ENCODE data around the gene SDK1. TPM values are rescaled to one million over a fixed set of nuclear protein-coding genes. Genes with fewer than 3 reads are reported as not detected.

SDK1 gene
- total RNA-seq, 1 experiment from 2014 or later = 9.3 TPM

DNA sequence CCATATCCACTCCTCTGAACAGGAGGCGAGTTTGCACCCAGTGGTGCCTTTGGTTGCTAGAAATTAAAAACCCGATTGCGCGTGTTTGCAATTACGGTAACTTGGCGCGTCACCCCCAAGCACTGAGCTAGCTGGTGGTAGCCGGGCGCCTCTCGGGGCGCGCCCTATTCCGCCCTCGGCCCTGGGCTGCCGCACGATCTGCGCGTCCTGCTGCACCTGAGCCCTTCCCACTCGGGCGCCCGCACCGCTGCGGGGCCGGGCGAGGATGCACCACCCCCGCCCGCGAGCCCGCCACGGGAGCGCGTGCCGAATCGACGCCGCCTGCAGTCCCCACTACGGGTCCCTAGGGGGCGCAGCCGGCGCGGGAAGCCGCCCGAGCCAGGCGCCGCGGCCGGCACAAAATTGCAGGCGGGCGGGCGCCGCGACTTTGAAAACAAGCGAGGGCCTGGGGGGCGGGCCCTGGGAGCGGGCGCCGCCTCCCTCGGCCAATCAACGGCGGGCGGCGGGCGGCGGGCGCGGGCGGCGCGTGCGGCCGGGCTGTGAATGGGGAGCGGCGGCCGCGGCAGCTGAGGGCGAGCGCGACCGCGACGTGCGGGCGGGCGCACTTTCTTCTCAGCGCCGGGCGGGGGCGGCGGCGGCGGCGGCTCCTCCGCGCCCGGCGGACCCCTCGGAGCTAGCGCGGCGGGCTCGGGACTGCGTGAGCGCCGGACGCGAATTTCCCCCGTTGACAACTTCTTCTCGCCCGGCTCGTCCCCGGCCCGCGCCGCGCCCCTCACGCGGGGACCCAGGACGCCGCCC lies at the start of gene SDK1 (continued):
- TF ChIP-seq, protein P1, sequence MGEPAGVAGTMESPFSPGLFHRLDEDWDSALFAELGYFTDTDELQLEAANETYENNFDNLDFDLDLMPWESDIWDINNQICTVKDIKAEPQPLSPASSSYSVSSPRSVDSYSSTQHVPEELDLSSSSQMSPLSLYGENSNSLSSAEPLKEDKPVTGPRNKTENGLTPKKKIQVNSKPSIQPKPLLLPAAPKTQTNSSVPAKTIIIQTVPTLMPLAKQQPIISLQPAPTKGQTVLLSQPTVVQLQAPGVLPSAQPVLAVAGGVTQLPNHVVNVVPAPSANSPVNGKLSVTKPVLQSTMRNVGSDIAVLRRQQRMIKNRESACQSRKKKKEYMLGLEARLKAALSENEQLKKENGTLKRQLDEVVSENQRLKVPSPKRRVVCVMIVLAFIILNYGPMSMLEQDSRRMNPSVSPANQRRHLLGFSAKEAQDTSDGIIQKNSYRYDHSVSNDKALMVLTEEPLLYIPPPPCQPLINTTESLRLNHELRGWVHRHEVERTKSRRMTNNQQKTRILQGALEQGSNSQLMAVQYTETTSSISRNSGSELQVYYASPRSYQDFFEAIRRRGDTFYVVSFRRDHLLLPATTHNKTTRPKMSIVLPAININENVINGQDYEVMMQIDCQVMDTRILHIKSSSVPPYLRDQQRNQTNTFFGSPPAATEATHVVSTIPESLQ (CRISPR knock-in tag; IDR thresholded peaks at IDR 0.05) = no peak
- TF ChIP-seq, protein P2, sequence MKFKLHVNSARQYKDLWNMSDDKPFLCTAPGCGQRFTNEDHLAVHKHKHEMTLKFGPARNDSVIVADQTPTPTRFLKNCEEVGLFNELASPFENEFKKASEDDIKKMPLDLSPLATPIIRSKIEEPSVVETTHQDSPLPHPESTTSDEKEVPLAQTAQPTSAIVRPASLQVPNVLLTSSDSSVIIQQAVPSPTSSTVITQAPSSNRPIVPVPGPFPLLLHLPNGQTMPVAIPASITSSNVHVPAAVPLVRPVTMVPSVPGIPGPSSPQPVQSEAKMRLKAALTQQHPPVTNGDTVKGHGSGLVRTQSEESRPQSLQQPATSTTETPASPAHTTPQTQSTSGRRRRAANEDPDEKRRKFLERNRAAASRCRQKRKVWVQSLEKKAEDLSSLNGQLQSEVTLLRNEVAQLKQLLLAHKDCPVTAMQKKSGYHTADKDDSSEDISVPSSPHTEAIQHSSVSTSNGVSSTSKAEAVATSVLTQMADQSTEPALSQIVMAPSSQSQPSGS (CRISPR knock-in tag; IDR thresholded peaks at IDR 0.05; ENCODE audit: borderline replicate concordance, low read depth) = no peak
- TF ChIP-seq CREM (CRISPR knock-in tag; IDR thresholded peaks at IDR 0.05) (peak; percentile 73; the same call in 1 of the 2 replicates), IRF2 (CRISPR knock-in tag; IDR thresholded peaks at IDR 0.05; ENCODE audit: borderline replicate concordance, low read depth) (no peak), ZNF232 (CRISPR knock-in tag; IDR thresholded peaks at IDR 0.05) (no peak), ELF4 (CRISPR knock-in tag; IDR thresholded peaks at IDR 0.05; ENCODE audit: low read depth) (no peak), EMX1 (CRISPR knock-in tag; IDR thresholded peaks at IDR 0.05) (0 out of 2 replicates have a peak, but pooled peaks have one; percentile 25), NFYB (CRISPR knock-in tag; conservative IDR thresholded peaks at IDR 0.05; ENCODE audit: low read depth) (peak; percentile 66), ETV6 (CRISPR knock-in tag; IDR thresholded peaks at IDR 0.05) (peak; percentile 41; the same call in 1 of the 2 replicates), TP53 (CRISPR knock-in tag; IDR thresholded peaks at IDR 0.05) (no peak), NR1H2 (CRISPR knock-in tag; IDR thresholded peaks at IDR 0.05) (no peak), ZNF396 (CRISPR knock-in tag; IDR thresholded peaks at IDR 0.05; ENCODE audit: borderline replicate concordance) (no peak), ZNF138 (CRISPR knock-in tag; conservative IDR thresholded peaks at IDR 0.05) (no peak), NR2C2 (CRISPR knock-in tag; IDR thresholded peaks at IDR 0.05) (no peak), SOX15 (CRISPR knock-in tag; IDR thresholded peaks at IDR 0.05) (no peak), RORB (CRISPR knock-in tag; IDR thresholded peaks at IDR 0.05) (no peak), ESRRA (CRISPR knock-in tag; IDR thresholded peaks at IDR 0.05; ENCODE audit: borderline replicate concordance) (no peak)
- TF ChIP-seq, protein P3, sequence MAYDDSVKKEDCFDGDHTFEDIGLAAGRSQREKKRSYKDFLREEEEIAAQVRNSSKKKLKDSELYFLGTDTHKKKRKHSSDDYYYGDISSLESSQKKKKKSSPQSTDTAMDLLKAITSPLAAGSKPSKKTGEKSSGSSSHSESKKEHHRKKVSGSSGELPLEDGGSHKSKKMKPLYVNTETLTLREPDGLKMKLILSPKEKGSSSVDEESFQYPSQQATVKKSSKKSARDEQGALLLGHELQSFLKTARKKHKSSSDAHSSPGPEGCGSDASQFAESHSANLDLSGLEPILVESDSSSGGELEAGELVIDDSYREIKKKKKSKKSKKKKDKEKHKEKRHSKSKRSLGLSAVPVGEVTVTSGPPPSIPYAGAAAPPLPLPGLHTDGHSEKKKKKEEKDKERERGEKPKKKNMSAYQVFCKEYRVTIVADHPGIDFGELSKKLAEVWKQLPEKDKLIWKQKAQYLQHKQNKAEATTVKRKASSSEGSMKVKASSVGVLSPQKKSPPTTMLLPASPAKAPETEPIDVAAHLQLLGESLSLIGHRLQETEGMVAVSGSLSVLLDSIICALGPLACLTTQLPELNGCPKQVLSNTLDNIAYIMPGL (CRISPR knock-in tag; IDR thresholded peaks at IDR 0.05) = peak; percentile 72
- TF ChIP-seq, protein P4, sequence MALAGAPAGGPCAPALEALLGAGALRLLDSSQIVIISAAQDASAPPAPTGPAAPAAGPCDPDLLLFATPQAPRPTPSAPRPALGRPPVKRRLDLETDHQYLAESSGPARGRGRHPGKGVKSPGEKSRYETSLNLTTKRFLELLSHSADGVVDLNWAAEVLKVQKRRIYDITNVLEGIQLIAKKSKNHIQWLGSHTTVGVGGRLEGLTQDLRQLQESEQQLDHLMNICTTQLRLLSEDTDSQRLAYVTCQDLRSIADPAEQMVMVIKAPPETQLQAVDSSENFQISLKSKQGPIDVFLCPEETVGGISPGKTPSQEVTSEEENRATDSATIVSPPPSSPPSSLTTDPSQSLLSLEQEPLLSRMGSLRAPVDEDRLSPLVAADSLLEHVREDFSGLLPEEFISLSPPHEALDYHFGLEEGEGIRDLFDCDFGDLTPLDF (CRISPR knock-in tag; IDR thresholded peaks at IDR 0.05) = no peak
- TF ChIP-seq, protein P5, sequence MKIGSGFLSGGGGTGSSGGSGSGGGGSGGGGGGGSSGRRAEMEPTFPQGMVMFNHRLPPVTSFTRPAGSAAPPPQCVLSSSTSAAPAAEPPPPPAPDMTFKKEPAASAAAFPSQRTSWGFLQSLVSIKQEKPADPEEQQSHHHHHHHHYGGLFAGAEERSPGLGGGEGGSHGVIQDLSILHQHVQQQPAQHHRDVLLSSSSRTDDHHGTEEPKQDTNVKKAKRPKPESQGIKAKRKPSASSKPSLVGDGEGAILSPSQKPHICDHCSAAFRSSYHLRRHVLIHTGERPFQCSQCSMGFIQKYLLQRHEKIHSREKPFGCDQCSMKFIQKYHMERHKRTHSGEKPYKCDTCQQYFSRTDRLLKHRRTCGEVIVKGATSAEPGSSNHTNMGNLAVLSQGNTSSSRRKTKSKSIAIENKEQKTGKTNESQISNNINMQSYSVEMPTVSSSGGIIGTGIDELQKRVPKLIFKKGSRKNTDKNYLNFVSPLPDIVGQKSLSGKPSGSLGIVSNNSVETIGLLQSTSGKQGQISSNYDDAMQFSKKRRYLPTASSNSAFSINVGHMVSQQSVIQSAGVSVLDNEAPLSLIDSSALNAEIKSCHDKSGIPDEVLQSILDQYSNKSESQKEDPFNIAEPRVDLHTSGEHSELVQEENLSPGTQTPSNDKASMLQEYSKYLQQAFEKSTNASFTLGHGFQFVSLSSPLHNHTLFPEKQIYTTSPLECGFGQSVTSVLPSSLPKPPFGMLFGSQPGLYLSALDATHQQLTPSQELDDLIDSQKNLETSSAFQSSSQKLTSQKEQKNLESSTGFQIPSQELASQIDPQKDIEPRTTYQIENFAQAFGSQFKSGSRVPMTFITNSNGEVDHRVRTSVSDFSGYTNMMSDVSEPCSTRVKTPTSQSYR (CRISPR knock-in tag; IDR thresholded peaks at IDR 0.05) = no peak
- TF ChIP-seq, protein P6, sequence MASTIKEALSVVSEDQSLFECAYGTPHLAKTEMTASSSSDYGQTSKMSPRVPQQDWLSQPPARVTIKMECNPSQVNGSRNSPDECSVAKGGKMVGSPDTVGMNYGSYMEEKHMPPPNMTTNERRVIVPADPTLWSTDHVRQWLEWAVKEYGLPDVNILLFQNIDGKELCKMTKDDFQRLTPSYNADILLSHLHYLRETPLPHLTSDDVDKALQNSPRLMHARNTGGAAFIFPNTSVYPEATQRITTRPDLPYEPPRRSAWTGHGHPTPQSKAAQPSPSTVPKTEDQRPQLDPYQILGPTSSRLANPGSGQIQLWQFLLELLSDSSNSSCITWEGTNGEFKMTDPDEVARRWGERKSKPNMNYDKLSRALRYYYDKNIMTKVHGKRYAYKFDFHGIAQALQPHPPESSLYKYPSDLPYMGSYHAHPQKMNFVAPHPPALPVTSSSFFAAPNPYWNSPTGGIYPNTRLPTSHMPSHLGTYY (CRISPR knock-in tag; IDR thresholded peaks at IDR 0.05) = 0 out of 2 replicates have a peak, but pooled peaks have one; percentile 25
- TF ChIP-seq, protein P7, sequence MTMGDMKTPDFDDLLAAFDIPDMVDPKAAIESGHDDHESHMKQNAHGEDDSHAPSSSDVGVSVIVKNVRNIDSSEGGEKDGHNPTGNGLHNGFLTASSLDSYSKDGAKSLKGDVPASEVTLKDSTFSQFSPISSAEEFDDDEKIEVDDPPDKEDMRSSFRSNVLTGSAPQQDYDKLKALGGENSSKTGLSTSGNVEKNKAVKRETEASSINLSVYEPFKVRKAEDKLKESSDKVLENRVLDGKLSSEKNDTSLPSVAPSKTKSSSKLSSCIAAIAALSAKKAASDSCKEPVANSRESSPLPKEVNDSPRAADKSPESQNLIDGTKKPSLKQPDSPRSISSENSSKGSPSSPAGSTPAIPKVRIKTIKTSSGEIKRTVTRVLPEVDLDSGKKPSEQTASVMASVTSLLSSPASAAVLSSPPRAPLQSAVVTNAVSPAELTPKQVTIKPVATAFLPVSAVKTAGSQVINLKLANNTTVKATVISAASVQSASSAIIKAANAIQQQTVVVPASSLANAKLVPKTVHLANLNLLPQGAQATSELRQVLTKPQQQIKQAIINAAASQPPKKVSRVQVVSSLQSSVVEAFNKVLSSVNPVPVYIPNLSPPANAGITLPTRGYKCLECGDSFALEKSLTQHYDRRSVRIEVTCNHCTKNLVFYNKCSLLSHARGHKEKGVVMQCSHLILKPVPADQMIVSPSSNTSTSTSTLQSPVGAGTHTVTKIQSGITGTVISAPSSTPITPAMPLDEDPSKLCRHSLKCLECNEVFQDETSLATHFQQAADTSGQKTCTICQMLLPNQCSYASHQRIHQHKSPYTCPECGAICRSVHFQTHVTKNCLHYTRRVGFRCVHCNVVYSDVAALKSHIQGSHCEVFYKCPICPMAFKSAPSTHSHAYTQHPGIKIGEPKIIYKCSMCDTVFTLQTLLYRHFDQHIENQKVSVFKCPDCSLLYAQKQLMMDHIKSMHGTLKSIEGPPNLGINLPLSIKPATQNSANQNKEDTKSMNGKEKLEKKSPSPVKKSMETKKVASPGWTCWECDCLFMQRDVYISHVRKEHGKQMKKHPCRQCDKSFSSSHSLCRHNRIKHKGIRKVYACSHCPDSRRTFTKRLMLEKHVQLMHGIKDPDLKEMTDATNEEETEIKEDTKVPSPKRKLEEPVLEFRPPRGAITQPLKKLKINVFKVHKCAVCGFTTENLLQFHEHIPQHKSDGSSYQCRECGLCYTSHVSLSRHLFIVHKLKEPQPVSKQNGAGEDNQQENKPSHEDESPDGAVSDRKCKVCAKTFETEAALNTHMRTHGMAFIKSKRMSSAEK (CRISPR knock-in tag; IDR thresholded peaks at IDR 0.05; ENCODE audit: borderline replicate concordance) = no peak

Data from WTC11 (cell line).